Effector memory CD4-positive, alpha-beta T cell (primary cell): Measurements from ENCODE around the gene HLF.

Experiments used
- DNase-seq, 3 donors: peaks; one replicate each; pipeline ENCODE4 v3.0.0-alpha.2; 2020
- H3K27ac ChIP-seq: 2 replicates; pipeline ENCODE4 v1.7.0; 2013; ENCODE audit warnings: mild to moderate bottlenecking, low read length, moderate library complexity; ENCODE audit not compliant: insufficient read depth, poor library complexity, severe bottlenecking
- H3K27me3 ChIP-seq: replicated peaks from 2 replicates; pipeline ENCODE4 v1.7.0; 2013; ENCODE audit warnings: mild to moderate bottlenecking, low read length; ENCODE audit not compliant: insufficient read depth, control insufficient read depth, poor library complexity, severe bottlenecking
- H3K36me3 ChIP-seq: 2 replicates; pipeline ENCODE4 v1.7.0; 2013; ENCODE audit warnings: mild to moderate bottlenecking, low read length, moderate library complexity; ENCODE audit not compliant: control insufficient read depth, insufficient read depth
- H3K4me1 ChIP-seq: 2 replicates; pipeline ENCODE4 v1.7.0; 2013; ENCODE audit warnings: low read length, mild to moderate bottlenecking; ENCODE audit not compliant: control insufficient read depth, insufficient read depth, poor library complexity, severe bottlenecking
- H3K4me3 ChIP-seq: 2 replicates; pipeline ENCODE4 v1.7.0; 2013; ENCODE audit warnings: low read length, low read depth, mild to moderate bottlenecking; ENCODE audit not compliant: insufficient read depth, poor library complexity, severe bottlenecking
- H3K9me3 ChIP-seq: 2 replicates; pipeline ENCODE4 v1.7.0; 2013; ENCODE audit warnings: mild to moderate bottlenecking, low read length, moderate library complexity; ENCODE audit not compliant: control insufficient read depth

Gene HLF

DNA sequence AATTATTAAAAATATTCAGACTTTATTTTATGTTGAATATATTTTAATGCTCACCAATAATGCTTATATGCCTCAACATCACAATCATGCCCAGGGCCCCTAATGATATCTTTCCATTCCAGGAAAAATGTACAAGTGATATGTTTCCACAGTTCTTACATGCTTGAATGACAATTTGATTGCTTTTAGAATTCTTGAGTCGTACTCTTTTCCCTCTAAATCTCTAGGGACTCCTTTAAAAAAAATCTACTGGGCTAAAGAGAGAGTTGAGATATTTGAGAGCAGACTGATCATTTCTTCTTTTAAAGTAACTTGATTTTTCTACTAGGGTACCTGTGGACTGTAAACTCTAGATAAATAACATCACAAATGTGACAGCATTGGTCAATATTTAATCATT, 18.2 kb upstream of the HLF start:
- DNase-seq: no peak

DNA sequence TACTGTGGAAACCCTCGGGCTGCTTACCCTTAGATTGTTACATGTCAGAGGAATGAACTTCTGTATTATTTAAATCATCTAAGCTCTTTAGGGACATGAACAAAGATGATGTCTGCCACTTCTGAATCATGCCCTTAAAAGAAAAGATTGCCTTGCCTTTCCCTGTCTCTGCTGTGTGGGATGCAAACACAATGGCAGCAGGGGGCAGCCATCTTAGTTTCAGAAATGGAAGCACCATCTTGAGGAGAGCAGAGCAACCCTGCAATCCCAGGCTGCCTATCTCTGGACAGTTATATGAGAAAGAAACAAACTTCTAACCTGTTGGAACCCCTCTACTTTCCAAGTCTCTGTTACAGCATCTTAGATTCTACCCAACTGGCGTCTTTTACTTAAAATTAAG, 16.7 kb upstream of the HLF start:
- Histone ChIP-seq H3K36me3 (no peaks in the 10 kb centered on the region), H3K27me3 (peaks cover 2% of the 10 kb centered on the region), H3K4me3 (no peak overlapping the region), H3K27ac (no peak overlapping the region), H3K4me1 (no peaks in the 10 kb centered on the region), H3K9me3 (no peaks in the 10 kb centered on the region)
- DNase-seq: no peak

More for the DNA sequence above, 18.2 kb upstream of the HLF start:
- Histone ChIP-seq H3K4me1 (no peaks in the 10 kb centered on the region), H3K27ac (no peak overlapping the region), H3K36me3 (no peaks in the 10 kb centered on the region), H3K9me3 (no peaks in the 10 kb centered on the region), H3K27me3 (peaks cover 2% of the 10 kb centered on the region), H3K4me3 (no peak overlapping the region)

DNA sequence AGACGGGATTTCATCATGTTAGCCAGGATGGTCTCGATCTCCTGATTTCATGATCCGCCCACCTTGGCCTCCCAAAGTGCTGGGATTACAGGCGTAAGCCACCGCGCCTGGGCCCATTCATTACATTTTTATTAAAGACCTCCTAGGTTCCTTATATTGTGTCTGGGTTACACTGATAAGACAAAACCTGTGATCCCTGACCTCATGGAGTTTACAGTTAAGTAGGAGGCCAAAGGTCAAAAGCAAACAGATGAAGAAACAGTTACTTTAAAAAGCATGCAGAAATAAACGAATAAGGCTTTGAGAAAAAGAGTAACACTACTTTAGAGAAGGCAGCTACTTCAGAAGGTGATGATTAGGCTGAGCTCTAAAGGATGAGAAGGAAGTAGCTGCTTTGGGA, 14.9 kb upstream of the HLF start:
- DNase-seq: no peak

DNA sequence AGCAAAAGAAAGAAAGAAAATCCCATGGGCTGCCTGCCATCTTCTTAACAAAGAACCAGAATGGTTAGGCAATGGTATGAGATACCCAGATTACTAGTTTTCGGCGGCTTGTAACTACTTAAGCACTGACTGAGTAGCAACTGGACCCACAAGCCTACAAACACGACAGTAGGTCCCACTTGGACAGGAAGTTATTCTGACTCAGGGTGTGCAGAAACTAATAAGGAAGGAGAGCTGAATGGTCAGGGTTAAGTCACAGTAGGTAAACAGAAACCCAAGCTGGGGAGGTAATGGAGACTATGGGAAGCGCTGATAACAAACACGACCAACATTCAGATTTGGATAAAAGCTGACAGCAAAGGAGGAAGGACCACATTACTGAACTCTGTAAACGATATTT, 10.4 kb upstream of the HLF start:
- no peak overlapping the region for H3K4me3 ChIP-seq
- no peak for DNase-seq
- H3K4me1 ChIP-seq: no peaks in the 10 kb centered on the region
- no peaks in the 10 kb centered on the region for H3K36me3 ChIP-seq
- H3K27ac ChIP-seq: no peak overlapping the region
- no peaks in the 10 kb centered on the region for H3K27me3 ChIP-seq
- no peaks in the 10 kb centered on the region for H3K9me3 ChIP-seq

More for the DNA sequence above, 14.9 kb upstream of the HLF start:
- no peaks in the 10 kb centered on the region for H3K9me3 ChIP-seq
- H3K36me3 ChIP-seq: no peaks in the 10 kb centered on the region
- peaks cover 2% of the 10 kb centered on the region for H3K27me3 ChIP-seq
- no peak overlapping the region for H3K27ac ChIP-seq
- H3K4me3 ChIP-seq: no peak overlapping the region
- no peaks in the 10 kb centered on the region for H3K4me1 ChIP-seq

DNA sequence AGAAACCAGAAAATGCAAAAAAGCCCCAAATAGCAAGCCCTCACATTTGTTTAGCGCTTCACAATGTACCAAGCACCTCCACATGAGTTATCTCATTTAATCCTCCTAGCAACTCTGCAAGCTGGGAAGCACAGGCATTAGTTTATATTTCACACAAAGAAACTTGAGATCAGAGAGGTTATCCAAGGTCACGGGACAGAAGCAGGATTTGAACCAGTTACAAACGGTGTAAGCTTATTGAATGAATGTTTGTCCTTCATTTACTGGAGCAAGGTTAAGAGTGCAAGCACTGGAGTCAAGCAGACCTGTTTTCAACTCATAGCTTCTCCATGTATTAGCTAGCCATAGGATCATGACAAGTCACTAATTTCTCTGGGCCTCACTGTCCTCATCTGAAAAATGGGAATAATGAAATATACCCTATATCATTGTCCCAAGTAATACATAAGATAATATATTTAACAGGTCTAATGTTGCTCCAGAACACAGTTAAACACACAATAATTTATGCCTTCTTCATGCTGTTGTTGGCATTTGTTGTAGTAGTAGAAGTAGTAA, 6.1 kb upstream of the HLF start:
- Histone ChIP-seq H3K4me1 (peaks cover 4% of the 10 kb centered on the region), H3K9me3 (no peaks in the 10 kb centered on the region)

DNA sequence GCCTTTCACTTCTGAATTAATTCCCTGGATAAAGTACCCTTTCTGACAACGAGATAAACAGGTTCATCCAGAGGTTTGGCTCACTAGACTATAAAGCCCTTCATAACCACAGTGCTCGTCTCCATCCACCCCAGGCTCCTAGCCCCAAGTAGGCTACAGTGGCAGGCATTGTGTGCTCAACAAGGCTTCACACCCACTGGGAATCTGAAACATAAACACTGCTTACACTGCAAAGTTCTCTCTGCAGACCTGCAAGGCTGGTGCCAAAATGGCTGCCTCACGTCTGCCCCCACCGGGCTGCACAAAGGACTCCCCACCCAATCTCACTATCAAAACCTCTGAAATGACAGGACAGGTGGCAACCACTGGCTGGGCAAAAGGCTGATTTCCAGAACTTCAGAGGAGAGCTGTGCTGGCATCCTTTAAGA, 5.1 kb upstream of the HLF start:
- Histone ChIP-seq H3K27me3 (no peaks in the 10 kb centered on the region), H3K9me3 (no peaks in the 10 kb centered on the region), H3K4me3 (no peak overlapping the region), H3K36me3 (no peaks in the 10 kb centered on the region), H3K4me1 (peaks cover 14% of the 10 kb centered on the region), H3K27ac (no peak overlapping the region)
- DNase-seq: no peak

More for the DNA sequence above, 6.1 kb upstream of the HLF start:
- DNase-seq: no peak
- Histone ChIP-seq H3K36me3 (no peaks in the 10 kb centered on the region), H3K27me3 (no peaks in the 10 kb centered on the region), H3K27ac (no peak overlapping the region), H3K4me3 (no peak overlapping the region)

DNA sequence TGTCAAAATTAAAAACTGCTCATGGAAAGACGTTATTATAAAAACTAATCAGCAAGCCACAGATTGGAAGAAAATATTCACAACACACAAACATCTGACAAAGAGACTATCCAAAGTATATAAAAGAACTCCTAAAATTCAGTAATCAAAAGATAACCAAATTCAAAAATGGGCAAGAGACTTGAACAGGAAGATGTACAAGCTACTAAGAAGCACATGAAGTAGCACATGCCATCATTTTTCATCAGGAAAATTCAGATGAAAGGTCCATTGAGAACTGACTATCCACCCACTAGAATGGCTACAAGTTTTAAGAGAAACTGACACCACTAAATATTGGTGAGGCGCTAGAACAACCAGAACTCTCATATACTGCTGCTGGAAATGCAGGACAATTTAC, 3.4 kb upstream of the HLF start:
- Histone ChIP-seq H3K9me3 (no peaks in the 10 kb centered on the region), H3K27ac (no peak overlapping the region), H3K36me3 (no peaks in the 10 kb centered on the region), H3K4me1 (peaks cover 19% of the 10 kb centered on the region), H3K27me3 (no peaks in the 10 kb centered on the region), H3K4me3 (no peak overlapping the region)
- no peak for DNase-seq

DNA sequence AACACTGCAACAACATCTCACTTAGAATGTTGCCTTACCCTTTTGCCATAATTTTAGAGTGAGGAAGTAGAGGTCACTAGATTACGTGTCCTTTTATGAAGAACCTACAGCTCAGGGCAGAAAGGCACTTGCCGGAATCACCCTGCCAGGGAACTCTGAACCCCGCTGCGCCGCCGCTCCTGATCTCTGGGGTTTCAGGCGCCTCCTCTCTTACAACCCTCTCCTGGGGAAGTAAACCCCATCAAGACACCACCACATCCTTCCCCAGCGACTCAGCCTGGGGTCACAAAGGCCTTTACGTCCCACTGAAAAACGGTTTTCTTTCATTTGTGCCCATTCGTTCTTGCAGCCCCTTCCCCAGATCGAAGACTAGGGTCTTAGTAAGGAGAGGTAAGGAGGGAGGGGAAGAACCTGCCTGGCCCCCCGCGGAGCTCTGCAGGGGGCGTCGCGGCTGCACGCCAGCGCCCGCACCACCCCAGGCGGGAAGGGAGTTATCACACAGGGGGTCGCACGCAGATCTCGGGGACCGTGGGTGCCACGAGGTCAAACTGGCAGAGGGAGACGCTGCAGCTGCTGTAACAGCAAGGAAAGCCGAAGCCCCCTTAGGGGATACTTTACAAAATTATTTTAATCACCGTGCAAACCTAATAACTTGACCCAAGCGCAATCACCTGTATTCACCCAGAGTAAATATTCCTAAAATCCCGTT, 1.0 kb upstream of the HLF start:
- no peaks in the 10 kb centered on the region for H3K36me3 ChIP-seq
- no peak overlapping the region for H3K27ac ChIP-seq
- H3K9me3 ChIP-seq: no peaks in the 10 kb centered on the region
- H3K27me3 ChIP-seq: no peaks in the 10 kb centered on the region
- peak in 1 of 3 donors; percentile 5 for DNase-seq
- peak overlapping the region; percentile 51 for H3K4me3 ChIP-seq
- H3K4me1 ChIP-seq: peaks cover 21% of the 10 kb centered on the region

DNA sequence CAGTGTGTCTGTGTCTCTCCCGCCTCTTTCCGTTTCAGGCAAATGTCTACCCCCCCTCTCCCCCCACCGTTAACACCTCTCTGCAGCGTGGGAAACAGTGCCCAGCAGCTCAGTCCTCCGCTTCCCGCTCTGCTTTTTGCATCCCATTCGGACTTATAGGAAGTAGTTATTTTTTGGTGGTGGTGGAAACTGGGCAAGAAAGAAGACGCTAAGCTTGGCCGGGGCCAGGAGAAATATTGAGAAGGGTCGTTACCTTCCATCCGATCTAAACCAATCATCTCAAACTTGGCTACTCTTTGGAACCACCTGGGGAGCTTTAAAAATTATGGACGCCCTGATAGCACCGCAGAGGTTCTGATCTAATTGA, 499 bp upstream of the HLF start:
- no peaks in the 10 kb centered on the region for H3K36me3 ChIP-seq
- H3K4me3 ChIP-seq: peak overlapping the region; percentile 51
- H3K27me3 ChIP-seq: no peaks in the 10 kb centered on the region
- DNase-seq: no peak
- peaks cover 21% of the 10 kb centered on the region for H3K4me1 ChIP-seq
- no peak overlapping the region for H3K27ac ChIP-seq
- no peaks in the 10 kb centered on the region for H3K9me3 ChIP-seq

DNA sequence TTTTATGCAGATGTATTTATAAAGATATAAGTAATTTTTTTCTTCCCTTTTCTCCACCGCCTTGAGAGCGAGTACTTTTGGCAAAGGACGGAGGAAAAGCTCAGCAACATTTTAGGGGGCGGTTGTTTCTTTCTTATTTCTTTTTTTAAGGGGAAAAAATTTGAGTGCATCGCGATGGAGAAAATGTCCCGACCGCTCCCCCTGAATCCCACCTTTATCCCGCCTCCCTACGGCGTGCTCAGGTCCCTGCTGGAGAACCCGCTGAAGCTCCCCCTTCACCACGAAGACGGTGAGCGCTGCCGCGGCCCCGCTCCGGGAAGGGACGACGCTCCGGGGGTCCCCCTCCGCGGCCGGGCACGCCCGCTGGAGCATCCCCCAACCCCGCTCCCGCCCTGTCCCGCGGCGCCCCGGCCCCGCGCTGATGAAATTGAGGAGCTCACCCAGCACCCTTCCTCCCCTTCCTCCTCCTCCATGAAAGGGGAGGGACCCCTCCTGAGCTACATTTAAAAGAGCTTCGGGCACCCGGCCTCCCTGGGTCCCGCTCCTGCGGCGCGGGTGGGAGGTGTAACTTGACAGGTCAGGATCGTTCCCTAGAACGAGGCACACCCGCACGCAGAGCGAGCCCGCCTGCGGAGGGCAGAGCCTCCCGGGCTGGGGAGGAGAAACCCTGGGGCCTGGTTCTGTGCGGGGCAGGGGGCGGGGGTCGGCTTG, 706 bp downstream of the HLF start:
- Histone ChIP-seq H3K4me3 (peak overlapping the region; percentile 60), H3K27me3 (no peaks in the 10 kb centered on the region), H3K27ac (peak overlapping the region; percentile 60), H3K9me3 (no peaks in the 10 kb centered on the region), H3K36me3 (no peaks in the 10 kb centered on the region), H3K4me1 (peaks cover 21% of the 10 kb centered on the region)
- DNase-seq: peak in 2 of 3 donors; percentile 4 to 16
